Hepatic stellate cell (primary cell): Measurements from ENCODE around the gene PATE4.
A peak's percentile ranks its signal among the peaks of the same experiment; 100 is the strongest.

Source experiments
- DNase-seq: peaks from one replicate; pipeline ENCODE4 v3.0.0; 2011; ENCODE audit warnings: low spot score

The PATE4 gene

GRCh38 chr11:125887373-125888324 lies 54.5 kb downstream of the PATE4 start, which contains the start of gene HYLS1:
Gene HYLS1 (plus strand): TSS chr11:125887668. CDS start chr11:125899369, 11,701 bp downstream.
- peak; percentile 98 for DNase-seq
